HG02571 (cell line): ENCODE measurements around the gene FBXW8.

Source experiments
- ATAC-seq: cut with Tn5 transposase; IDR thresholded peaks from one replicate; pipeline ENCODE4 v1.9.1; 2021; ENCODE audit warnings: mild to moderate bottlenecking, moderate library complexity; ENCODE audit not compliant: unreplicated experiment

FBXW8 gene

DNA sequence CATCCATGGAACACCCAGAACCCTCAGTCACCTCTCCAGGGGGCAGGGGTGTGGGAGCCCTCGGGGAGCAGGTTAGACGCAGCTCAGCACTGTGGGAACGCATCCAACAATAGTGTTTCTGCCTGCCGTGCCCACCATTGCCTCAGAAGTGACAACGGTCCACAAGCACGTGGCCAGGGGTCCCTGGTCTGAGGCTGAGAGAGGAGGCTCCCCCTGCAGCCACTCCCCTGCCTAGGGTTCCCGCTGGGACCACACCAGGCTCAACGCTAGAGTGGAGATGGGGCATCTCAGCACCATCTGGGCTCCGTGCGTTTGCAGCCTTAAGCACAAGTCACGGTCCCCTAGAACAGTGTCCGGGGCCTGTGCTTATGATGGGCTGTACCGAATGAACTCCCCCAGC lies 125.8 kb downstream of the FBXW8 start:
- no peak for ATAC-seq

DNA sequence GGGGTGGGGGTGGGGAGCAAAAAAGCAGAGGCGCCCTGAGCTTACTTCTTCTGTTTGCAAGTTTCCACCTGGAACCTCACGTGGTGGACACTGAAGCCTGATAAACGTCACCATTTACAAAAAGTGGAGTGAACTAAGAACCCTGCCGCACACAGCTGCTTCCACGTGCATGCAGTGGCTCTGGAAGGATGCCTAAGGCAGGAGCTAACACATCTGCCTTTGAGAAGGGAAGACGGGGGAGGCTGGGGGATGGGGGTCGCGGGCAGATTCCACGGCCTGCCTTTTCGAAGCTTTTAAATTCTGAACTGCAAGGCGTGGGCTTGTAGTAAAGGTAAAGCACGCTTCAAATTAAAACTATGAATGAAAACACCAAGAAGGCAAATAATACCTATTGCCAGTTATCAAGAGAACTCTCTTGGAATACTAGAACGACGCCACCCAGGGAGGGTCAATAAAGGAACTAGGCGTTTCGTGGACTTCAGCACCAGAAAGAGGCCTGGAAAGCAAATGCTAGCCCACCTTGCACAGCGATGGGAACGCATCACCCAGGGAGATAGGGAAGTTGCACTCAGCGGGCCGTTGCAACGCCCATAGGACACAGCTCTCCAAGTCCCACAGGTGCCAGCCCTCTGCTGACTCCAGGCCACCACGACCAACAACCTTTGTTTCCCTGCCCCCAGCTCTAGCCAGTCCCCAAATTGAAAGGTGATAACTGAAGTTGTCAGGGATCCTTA lies 126.7 kb downstream of the FBXW8 start:
- ATAC-seq, result no peak

DNA sequence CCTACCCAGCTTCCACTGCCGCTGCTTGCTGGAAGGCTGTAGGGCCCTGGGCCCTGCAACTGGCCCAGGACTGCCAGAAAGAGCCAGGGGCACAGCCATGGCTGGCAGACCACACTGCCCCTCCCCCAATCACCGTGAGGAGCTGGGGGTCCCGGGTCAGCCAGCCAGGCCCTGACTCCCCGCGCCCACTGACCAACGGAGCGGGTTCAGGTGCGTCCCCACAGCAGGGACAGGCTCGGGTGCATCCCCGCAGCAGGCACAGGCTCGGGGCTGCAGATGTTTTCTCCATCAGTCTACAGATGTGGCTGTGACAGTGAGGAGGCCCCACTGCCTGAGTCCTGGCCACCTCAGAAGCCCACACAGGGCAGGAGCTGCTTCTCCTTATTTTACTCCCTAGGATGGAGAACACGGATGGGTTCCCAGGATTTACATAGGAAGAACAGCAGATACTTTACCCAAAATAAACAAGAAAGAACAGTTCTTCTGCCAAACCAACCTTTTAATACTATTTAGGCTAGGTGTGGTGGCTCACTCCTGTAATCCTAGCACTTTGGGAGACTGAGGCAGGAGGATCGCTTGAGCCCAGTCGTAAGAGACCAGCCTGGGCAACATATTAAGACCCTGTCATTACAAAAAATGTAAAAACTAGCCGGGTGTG lies 127.4 kb downstream of the FBXW8 start:
- no peak for ATAC-seq

DNA sequence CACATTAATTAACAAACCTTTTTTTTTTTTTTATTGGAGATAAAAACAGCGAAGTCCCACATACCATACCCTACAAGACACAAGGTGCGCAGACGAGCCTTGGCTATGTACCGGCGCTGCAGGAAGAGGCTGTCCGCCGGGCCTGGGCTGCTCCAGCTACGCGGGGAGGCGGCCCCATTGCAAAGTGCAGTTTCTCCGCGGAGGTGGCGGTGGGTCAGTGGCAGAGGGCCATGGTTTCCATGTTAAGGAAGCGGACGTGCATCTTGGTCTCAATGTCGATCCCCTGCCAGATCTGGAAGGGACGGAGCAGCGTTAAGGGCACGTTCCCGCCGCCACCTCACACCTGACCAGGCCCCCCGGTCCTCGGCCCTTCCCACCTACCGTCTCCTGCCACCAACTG lies 128.2 kb downstream of the FBXW8 start:
- no peak for ATAC-seq

DNA sequence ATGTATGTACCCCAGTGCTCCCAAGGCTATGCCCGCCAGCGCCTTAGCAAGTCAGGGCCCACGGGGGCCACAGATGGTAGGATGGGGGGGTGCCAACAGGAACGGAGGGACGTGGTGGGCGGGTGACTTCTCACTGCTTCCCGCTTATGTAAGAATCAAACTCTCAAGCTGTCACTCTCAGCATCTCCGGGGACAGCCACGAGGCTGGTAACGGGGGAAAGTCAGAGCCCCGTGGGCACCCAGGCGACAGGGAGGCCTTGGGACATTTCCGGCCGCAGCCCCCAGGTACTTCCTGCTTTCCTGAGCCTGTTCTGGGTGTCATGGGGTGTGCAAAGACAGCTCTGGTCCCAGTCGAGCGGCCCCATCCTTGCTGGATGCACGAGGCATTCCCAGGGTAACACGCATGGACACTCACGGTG lies 129.2 kb downstream of the FBXW8 start:
- no peak for ATAC-seq

DNA sequence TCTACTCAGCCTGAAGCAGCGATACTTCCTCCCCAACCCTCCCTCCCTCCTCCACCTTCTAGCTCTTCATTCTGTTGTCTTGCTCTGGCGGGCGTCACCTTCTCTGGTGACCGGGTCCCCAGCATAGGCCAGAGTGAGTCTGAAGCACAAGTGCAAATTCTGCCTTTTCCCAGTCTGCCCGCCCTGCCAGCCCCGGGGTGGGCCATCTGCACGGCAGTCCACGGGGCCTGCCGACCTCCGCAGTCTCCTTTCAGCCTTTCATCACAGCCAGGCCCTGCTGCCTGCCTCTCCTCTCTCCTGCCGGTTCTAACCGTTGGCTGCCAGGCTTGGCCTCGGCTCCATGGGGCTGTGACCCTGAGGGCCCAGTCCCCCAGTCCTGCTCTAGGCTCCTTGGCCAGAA lies 129.7 kb downstream of the FBXW8 start:
- no peak for ATAC-seq

DNA sequence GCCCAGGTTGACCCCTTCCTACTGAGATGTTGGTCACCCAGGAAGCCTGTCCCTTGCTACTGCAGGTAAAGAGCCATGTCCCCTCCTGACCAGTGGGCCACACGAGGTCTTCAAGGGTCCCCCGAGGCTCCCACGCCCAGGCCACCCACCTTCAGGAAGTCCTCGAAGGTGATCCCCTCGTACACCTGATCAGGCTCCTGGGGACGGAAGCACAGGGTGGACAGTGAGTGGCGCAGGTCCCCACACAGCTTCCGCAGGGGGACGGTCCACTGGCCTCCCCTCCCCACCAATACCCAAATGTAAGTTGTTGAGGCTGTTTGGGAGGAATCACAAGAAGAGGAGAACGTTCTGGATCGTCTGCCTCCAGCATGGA lies 131.0 kb downstream of the FBXW8 start:
- ATAC-seq, result no peak

DNA sequence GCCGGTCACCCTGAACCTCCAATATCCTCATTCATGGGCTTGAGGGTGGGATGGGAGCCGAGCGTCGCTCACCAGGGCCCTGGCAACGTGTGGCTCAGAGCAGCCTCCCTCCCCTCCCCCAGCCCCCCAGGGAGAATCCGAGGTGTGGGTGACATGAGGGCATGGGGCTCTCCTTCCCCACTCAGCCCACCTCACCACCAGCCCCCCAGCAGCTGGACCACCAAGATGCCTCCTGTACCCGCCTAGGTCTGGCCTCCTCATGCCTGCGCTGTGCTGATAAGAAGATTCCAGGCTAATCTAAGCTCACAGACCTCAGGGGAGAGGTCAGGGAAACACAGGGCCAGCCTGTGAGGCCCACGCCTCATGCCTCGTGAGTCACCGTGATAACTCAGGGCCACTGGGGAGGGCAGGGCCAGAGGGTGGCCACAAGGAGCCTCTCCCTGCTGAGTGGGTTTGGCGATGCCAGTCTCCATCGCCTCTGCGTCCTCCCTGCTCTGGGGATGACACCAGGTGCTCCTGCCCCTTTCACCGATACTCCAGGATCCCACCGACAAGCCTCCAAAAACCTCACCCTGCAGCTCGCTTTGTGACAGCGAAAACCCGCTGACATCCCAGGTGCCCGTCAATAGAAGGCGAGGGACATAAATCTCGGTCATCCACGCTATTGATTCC lies 131.6 kb downstream of the FBXW8 start:
- no peak for ATAC-seq

DNA sequence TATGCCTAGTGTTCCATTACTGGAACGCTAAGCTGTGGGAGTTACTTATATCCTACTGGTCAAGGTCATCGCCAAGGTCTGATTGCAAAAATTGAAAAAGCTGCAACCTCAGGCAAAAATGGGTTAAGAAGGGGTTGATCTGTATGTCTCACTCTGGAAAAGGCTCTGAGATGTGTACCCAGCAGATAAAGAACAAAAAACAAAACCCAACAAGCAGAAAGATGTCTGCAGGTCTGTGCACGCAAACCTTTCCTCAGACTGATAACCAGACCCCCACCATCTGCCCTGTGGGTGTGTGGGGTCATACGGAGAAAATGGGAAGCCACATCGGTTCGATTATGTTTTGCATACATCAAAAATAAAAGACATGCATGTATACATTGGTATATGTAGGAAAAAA lies 132.1 kb downstream of the FBXW8 start:
- no peak for ATAC-seq

DNA sequence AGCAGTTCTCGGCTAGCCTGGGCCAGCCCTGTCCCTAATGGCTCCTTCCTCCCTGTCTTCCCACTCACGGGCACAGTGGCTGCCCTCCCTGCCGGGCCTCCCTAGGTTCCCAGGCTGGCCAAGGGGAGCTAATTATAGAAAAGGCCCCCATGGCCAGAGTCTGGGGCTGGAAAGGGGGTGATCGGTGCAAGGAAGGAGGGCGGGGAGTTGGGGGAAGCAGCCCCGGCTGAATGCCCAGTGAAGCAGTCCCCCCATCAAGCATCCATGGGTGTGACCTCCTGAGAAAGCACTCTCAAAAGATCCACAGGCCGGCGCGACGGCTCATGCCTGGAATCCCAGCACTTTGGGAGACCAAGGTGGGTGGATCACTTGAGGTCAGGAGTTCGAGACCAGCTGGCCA lies 133.6 kb downstream of the FBXW8 start:
- ATAC-seq, result no peak

DNA sequence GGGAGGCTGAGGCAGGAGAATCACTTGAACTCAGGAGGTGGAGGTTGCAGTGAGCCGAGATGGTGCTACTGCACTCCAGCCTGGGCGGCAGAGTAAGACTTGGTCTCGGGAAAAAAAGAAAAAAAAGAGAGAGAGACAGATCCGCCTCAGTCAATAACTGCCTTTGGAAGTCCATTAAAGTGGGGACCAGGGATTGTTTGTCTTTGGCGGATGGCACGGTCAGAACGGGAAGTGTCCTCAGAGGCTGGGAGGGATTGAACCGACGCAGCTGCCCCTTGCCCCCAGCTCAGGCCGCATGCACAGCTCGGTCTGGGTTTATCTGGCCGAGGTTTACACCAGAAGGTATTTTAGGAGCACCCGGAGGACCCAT lies 134.0 kb downstream of the FBXW8 start:
- no peak for ATAC-seq

DNA sequence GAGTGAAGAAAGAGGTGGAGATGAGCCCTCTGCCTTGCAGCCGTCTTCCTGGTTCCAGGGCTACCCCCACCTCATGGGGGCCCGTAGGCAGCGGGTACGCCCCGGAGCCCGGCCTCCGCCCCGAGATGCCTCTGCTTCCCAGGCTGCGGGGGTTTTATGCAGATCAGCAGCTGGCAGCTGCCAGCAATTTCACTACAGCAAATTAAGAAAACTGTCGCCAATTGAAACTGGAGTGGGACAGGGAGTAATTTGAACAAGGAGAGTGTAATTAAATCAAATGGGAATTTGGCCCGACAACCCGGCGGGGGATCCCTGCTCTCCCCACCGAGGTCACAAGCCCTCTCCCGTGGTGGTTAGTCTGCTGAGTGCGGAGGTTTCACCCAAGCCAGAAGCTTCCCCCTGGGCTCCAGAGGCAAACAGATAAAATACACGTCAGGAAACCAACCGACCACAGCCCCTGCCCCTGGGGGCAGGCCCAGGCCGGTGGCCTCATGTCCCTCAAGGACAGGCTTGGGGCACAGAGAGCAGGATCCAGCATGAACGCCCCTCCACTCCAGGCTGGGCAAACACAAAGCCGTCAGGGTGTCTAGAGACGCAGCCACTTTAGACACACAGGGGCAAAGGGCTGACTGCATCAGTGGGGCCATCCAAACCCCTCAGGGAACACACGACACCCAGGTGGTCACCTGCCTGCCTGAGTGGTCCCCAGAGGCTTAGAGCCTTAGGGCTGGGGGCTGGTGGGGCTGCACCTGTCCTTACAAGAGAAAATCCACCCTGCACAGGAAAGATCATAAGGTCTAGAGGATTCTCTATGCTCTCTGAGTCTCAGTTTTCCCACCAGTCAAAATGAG lies 134.6 kb downstream of the FBXW8 start:
- no peak for ATAC-seq

DNA sequence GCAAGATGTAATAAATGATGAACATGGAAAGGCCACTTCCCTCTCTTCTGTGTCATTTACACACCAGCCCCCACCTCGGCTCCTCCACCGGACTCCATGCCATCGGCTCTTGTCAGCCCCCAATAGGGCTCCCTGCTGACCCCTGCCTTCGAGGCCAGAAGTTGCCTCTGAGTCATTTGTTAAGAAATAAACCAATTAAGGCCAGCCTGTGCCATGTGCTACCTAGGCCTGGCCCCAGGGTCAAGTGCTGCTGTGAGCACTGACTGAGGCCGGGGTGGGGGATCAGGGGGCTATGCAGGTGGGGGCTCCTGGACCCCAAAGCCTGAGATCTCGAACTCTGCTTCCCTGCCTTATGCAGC lies 135.2 kb downstream of the FBXW8 start:
- ATAC-seq, result no peak

DNA sequence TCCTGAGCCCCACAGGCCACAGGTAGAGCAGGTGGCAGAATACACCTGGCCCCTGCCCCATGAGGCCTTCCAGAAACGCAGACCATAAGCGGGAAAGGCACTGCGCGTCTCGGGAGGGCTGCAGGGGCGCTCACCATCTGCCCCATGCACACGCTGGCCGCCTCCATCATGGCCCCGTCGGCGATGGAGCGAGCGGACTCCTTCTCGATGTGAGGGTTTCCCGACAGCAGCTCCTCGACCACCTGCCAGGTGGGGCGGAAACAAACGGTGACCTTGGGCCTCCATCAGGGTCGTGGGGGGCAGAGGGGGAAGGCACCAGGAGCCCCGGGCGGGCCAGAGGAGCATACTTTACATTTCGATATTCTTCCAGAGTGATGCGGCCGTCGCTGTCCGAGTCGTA lies 135.7 kb downstream of the FBXW8 start:
- no peak for ATAC-seq

DNA sequence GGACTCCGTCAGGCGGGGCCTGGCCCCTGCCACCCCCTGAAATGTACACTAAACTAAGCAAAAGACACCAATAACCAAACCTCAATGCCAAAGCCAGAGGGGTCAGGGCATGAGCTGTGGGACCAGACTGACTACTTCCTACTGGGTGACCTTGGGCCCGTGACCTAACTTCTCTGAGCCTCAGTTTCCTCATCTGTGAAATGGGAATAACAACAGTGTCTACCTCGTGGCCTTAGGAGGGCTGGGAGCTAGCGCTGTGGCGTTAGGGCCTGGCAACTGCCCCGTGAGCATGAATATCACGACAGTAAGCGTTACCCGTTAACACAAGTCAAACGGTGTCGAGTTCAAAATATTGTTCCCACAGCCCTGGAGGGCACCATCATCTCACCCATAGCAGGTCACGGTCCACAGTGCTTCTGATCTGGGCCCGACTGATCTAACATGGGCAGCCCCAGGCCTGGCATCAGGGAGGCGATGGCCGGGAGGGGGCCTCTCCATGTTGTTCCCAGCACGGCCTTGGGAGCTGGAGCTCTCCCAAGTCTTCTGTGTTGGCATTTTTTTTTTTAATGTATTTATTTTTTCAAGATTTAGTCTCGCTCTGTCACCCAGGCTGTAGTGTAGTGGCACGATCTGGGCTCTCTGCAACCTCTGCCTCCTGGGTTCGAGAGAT lies 136.2 kb downstream of the FBXW8 start:
- no peak for ATAC-seq

DNA sequence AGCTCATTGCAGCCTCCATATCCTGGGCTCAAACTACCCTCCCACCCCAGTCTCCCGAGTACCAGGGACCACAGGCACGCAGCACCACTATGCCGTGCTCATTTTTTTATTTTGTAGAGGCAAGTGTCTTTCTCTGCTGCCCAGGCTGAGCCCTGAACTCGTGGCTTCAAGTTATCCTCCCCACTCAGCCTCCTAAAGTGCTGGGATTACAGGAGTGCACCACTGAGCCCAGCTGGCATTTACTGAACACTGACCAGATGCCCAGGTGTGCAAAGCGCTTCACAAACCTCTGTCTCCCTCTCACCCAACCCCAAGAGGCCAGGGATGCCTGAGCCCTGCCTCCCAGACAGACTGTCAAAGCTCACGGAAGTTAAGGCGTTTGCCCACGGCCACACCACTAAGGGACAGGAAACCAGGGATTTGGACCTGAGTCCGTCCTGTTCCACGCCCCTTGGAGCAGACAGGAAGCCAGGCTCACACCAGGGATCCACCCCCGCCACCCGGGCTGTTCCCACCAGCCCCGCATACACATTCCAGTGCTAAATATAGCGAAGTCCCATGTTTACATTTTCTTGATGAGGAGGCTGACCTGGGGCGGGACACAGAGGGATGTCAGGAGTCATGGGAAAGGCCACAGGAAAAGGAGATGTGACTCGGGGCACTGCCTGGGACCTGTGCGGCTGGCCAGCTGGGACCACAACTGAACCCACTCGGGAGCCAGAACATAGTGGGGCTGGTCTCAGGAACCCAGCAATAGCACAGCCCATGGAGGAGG lies 137.2 kb downstream of the FBXW8 start:
- no peak for ATAC-seq

DNA sequence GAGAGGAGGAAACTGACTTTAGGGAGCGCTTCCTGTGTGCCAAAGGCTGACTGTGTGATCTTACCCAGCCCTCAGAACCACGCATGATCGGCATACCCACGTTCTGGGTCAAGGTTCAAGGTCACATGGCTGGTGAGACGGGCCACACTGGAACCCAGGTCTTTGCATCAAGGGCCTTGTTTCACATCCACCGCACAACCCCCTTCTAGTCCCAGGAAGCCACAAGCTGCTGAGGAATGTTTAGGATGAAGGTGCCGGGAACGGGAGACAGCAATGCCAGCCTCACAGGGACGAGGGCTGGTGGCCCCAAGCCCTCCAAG lies 137.8 kb downstream of the FBXW8 start:
- no peak for ATAC-seq

DNA sequence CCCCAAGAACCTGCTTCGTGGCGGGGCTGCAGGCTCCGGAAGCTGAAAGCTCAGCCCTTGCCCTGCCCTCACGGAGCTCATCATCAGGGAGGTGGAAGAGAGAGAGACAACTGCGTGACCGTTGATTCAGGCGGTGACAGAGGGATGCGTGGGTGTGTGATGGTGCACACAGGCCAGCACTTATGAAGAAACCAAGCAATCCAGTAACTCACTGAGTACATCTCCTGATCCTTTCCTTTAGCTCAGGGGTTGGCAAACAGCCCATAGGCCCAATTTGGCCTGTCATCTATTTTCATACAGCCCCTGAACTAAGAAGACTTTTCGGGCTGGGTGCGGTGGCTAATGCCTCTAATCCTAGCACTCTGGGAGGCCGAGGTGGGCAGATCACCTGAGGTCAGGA lies 138.5 kb downstream of the FBXW8 start:
- no peak for ATAC-seq

DNA sequence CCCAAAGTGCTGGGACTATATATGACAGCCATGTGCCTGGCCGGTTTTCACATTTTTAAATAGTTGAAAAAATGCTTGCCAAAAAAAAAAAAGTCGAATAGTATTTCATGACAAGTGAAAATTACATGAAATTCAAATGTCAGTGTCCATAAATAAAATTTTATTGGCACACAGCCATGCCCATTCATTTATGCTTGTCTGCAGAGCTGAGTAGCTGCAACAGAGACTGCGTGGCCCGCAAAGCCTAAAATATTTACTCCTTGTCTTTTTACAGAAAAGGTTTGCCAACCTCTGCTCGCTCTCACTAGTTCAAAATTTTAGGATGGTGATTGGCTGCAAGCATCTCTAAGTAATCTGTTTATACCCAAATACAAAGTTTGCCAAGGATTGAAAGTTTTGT lies 139.3 kb downstream of the FBXW8 start:
- no peak for ATAC-seq

DNA sequence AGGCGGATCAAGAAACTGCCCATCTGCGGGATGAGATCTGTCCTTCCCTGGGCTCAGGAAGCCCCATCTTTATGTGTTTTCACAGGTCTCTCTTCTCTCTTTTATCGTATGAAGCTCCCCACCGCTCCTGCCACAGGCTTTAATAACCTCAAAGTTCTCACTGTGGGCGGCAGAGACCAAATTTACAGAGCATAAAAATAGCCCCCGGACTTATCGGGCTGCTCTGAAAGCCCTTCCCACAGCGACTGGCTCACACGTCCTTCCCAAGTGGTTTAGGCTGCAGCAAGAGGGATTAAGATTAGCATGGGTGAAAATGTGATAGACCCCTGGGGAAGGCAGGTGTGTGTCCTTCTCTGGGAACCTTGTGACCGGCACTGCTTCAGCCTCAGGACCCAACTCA lies 140.6 kb downstream of the FBXW8 start:
- ATAC-seq, result no peak
